GM23338 (cell line): ENCODE results near the gene KLHL22.

Experiments used
- CREB1 ChIP-seq: fragments of 250-450 bp; sonication (Bioruptor Pico); IDR thresholded peaks from 2 replicates; pipeline ENCODE4 v1.5.0; 2020; ENCODE audit warnings: low read depth, mild to moderate bottlenecking, moderate library complexity
- CTCF ChIP-seq, 2 experiments: fragments of 200-600 bp in 1 of 2; sonication (generic) in 1 of 2; conservative IDR thresholded peaks; 2 replicates each; pipeline versions ENCODE4 v1.5.1 to v1.6.1; 2016 to 2017; ENCODE audit warnings: antibody characterized with exemption in 2 of 2, low read depth in 2 of 2, mild to moderate bottlenecking in 2 of 2, moderate library complexity in 1 of 2
- EZH2 ChIP-seq: fragments of 200-600 bp; sonication (generic); IDR thresholded peaks from one replicate; pipeline ENCODE4 v1.8.0; 2017; ENCODE audit warnings: antibody characterized with exemption, mild to moderate bottlenecking, low read depth; ENCODE audit not compliant: unreplicated experiment
- EZH2phosphoT487 ChIP-seq: fragments of 200-600 bp; sonication (generic); IDR thresholded peaks from one replicate; pipeline ENCODE4 v1.8.1; 2018; ENCODE audit warnings: antibody characterized with exemption; ENCODE audit not compliant: unreplicated experiment
- JUNB ChIP-seq: IDR thresholded peaks from one replicate; pipeline ENCODE4 v1.6.1; 2016; ENCODE audit warnings: antibody characterized with exemption; ENCODE audit not compliant: unreplicated experiment
- POLR2AphosphoS5 ChIP-seq: IDR thresholded peaks from 2 replicates; pipeline ENCODE4 v1.6.1; 2016; ENCODE audit warnings: antibody characterized with exemption, low read depth
- REST ChIP-seq: IDR thresholded peaks from one replicate; pipeline ENCODE4 v1.6.1; 2018; ENCODE audit warnings: antibody characterized with exemption; ENCODE audit not compliant: unreplicated experiment
- ZNF114 ChIP-seq: fragments of 250-450 bp; sonication (Bioruptor Pico); IDR thresholded peaks from 2 replicates; pipeline ENCODE4 v1.5.0; 2020; ENCODE audit warnings: mild to moderate bottlenecking, moderate library complexity
- ZNF462 ChIP-seq: fragments of 250-450 bp; sonication (Bioruptor Pico); IDR thresholded peaks from 2 replicates; pipeline ENCODE4 v1.5.0; 2020; ENCODE audit warnings: mild to moderate bottlenecking, moderate library complexity

GRCh38 chr22:20463324-20464095 is 32.1 kb downstream of the KLHL22 start:
- no peak for TF ChIP-seq EZH2phosphoT487
- TF ChIP-seq CTCF (conservative IDR thresholded peaks at IDR 0.05; ENCODE audit: low read depth in 2 of 2): no peak
- no peak for TF ChIP-seq EZH2
- no peak for TF ChIP-seq POLR2AphosphoS5
- TF ChIP-seq ZNF114 (CRISPR knock-in tag): no peak
- TF ChIP-seq CREB1: no peak
- no peak for TF ChIP-seq REST
- TF ChIP-seq ZNF462: no peak
- no peak for TF ChIP-seq JUNB
